HepG2 (cell line): ENCODE measurements around the gene GNMT. TPM values are rescaled to one million over a fixed set of nuclear protein-coding genes. Genes with fewer than 3 reads are reported as not detected.

Source experiments
- ATAC-seq: fragments of 200-7000 bp; cut with Tn5 transposase; 3 replicates; pipeline ENCODE4 v1.9.1; 2020; ENCODE audit warnings: mild to moderate bottlenecking, moderate library complexity
- BruUV-seq: library from RNA; stranded (reverse); fragments of 400-500 nt; replicated peaks from 2 replicates; lab custom pipeline; 2021; lab: Mats Ljungman, UMichigan
- CTCF ChIA-PET: fragments of 300-600 bp; formaldehyde crosslinking; extraction: SDS; loops from one replicate; lab custom pipeline; 2021; ENCODE audit warnings: low total read pairs, inconsistent platforms, low intra/inter-chr PET ratio; lab: Yijun Ruan, JAX
- POLR2A ChIA-PET: fragments of 350-600 bp; sonication (Branson Sonifier 250); formaldehyde crosslinking; loops from one replicate; lab custom pipeline; 2020; ENCODE audit warnings: antibody characterized with exemption, inconsistent platforms; lab: Yijun Ruan, JAX
- DNase-seq: peaks from one replicate; pipeline ENCODE4 v3.0.0-alpha.2; 2015; ENCODE audit warnings: low spot score
- FAIRE-seq: peaks from 3 replicates; lab custom pipeline; 2011; peaks lifted over from hg19 to GRCh38; lab: Jason Lieb, UNC
- H2AFZ ChIP-seq: one replicate; pipeline ENCODE4 v1.6.1; 2011; ENCODE audit warnings: low read length, inconsistent platforms
- H3K27ac ChIP-seq: fragments of 300-600 bp; 3 replicates; pipeline ENCODE4 v1.8.0; 2011; ENCODE audit warnings: mixed run types, mild to moderate bottlenecking, mixed read lengths, low read length, inconsistent platforms; ENCODE audit not compliant: insufficient read depth; ENCODE audit errors: extremely low read length
- H3K27me3 ChIP-seq, 2 experiments: fragments of 200-600 bp in 1 of 2; 2 replicates in 1 of 2; 3 replicates in 1 of 2; pipeline versions ENCODE4 v1.6.0 to v1.8.0; 2011; ENCODE audit warnings: low read length in 2 of 2, mild to moderate bottlenecking in 2 of 2, moderate library complexity in 2 of 2, inconsistent platforms in 1 of 2; ENCODE audit not compliant: insufficient read depth in 2 of 2, control insufficient read depth in 1 of 2
- H3K36me3 ChIP-seq, 2 experiments: fragments of 200-600 bp in 1 of 2; replicated peaks in 1 of 2; 2 replicates in 1 of 2; 3 replicates in 1 of 2; pipeline versions ENCODE4 v1.5.1 to v1.8.0; 2011; ENCODE audit warnings: low read length in 2 of 2, inconsistent platforms in 1 of 2; ENCODE audit not compliant: insufficient read depth in 2 of 2, control insufficient read depth in 1 of 2
- H3K4me1 ChIP-seq: 2 replicates; pipeline ENCODE4 v1.5.1; 2012; ENCODE audit warnings: low read length, inconsistent platforms; ENCODE audit not compliant: insufficient read depth
- H3K4me2 ChIP-seq: 2 replicates; pipeline ENCODE4 v1.6.0; 2011; ENCODE audit warnings: low read depth, low read length, inconsistent platforms
- H3K4me3 ChIP-seq, 3 experiments: fragments of 200-600 bp in 1 of 3; sonication (generic), shearing (Covaris generic) in 1 of 3; replicated peaks in 1 of 3; 2 replicates each; pipeline ENCODE4 v1.5.1; 2011 to 2016; ENCODE audit warnings: low read length in 3 of 3, inconsistent platforms in 2 of 3, low read depth in 2 of 3, mild to moderate bottlenecking in 2 of 3, control low read depth in 1 of 3, mixed read lengths in 1 of 3; ENCODE audit not compliant: insufficient read depth in 1 of 3
- H3K79me2 ChIP-seq: one replicate; pipeline ENCODE4 v1.6.1; 2011; ENCODE audit warnings: low read length, inconsistent platforms; ENCODE audit not compliant: insufficient read depth
- H3K9ac ChIP-seq: 2 replicates; pipeline ENCODE4 v1.6.0; 2011; ENCODE audit warnings: mild to moderate bottlenecking, low read depth, low read length, inconsistent platforms; ENCODE audit not compliant: insufficient read depth
- H3K9me3 ChIP-seq: 2 replicates; pipeline ENCODE4 v1.5.1; 2012; ENCODE audit warnings: mild to moderate bottlenecking, low read length
- H4K20me1 ChIP-seq: 2 replicates; pipeline ENCODE4 v1.6.0; 2011; ENCODE audit warnings: inconsistent platforms, mild to moderate bottlenecking, low read length, moderate library complexity; ENCODE audit not compliant: insufficient read depth
- ATM ChIP-seq: fragments of 450-650 bp; IDR thresholded peaks from 2 replicates; pipeline ENCODE4 v1.7.1; 2017; ENCODE audit warnings: mild to moderate bottlenecking, borderline replicate concordance
- FOXO4 ChIP-seq: sonication (generic); formaldehyde crosslinking; conservative IDR thresholded peaks from 2 replicates; pipeline ENCODE4 v1.8.1; 2023; ENCODE audit warnings: missing genetic modification reagents
- HCFC1 ChIP-seq: fragments of 150-350 bp; IDR thresholded peaks from 2 replicates; pipeline ENCODE4 v1.6.1; 2014; ENCODE audit warnings: low read depth, low read length
- HNRNPUL1 ChIP-seq: fragments of 200-400 bp; formaldehyde crosslinking; IDR thresholded peaks from 2 replicates; pipeline ENCODE4 v1.6.1; 2017; ENCODE audit warnings: low read depth, mild to moderate bottlenecking, low read length, moderate library complexity
- KAT2B ChIP-seq: fragments of 150-350 bp; IDR thresholded peaks from 2 replicates; pipeline ENCODE4 v1.6.1; 2014; ENCODE audit warnings: low read depth, low read length, borderline replicate concordance
- MTA1 ChIP-seq: sonication (generic); formaldehyde crosslinking; IDR thresholded peaks from 2 replicates; pipeline ENCODE4 v1.4.0; 2020; ENCODE audit warnings: missing genetic modification reagents, mild to moderate bottlenecking, borderline replicate concordance
- MTF2 ChIP-seq: sonication (generic); formaldehyde crosslinking; IDR thresholded peaks from 2 replicates; pipeline ENCODE4 v1.5.0; 2020; ENCODE audit warnings: missing genetic modification reagents, borderline replicate concordance
- RCOR2 ChIP-seq: IDR thresholded peaks from 2 replicates; pipeline ENCODE4 v1.6.1; 2016; ENCODE audit warnings: missing biosample characterization, missing genetic modification reagents
- TEF ChIP-seq: sonication (generic); formaldehyde crosslinking; IDR thresholded peaks from 2 replicates; pipeline ENCODE4 v1.5.0; 2020; ENCODE audit warnings: missing genetic modification reagents
- ZNF3 ChIP-seq: IDR thresholded peaks from 2 replicates; pipeline ENCODE4 v1.7.0; 2017; ENCODE audit warnings: inconsistent platforms
- ZNF615 ChIP-seq: sonication (generic); formaldehyde crosslinking; IDR thresholded peaks from 2 replicates; pipeline ENCODE4 v1.5.0; 2020; ENCODE audit warnings: mild to moderate bottlenecking, missing genetic modification reagents, borderline replicate concordance
- ZNF687 ChIP-seq: sonication (generic); formaldehyde crosslinking; IDR thresholded peaks from 2 replicates; pipeline ENCODE4 v1.5.1; 2020; ENCODE audit warnings: mild to moderate bottlenecking, missing genetic modification reagents, moderate library complexity
- ZNF747 ChIP-seq: sonication (generic); formaldehyde crosslinking; IDR thresholded peaks from 2 replicates; pipeline ENCODE4 v1.8.1; 2023; ENCODE audit warnings: missing genetic modification reagents, mild to moderate bottlenecking, borderline replicate concordance
- ZNF780A ChIP-seq: sonication (generic); formaldehyde crosslinking; IDR thresholded peaks from 2 replicates; pipeline ENCODE4 v1.8.0; 2022; ENCODE audit warnings: mild to moderate bottlenecking, missing genetic modification reagents, moderate library complexity
- WGBS: methylation state at CpG from one replicate; pipeline ENCODE4 v1.1.6; 2017; ENCODE audit warnings: low lambda C conversion rate; 5-methylcytosine and 5-hydroxymethylcytosine counted together
- in situ Hi-C: cut with HindIII; loops from 2 replicates; pipeline ENCODE4 v1.10.0; 2017; ENCODE audit warnings: low pct_unique_long_range_greater_than_20kb; ENCODE audit not compliant: extremely low pct_ligation_motif_present
- intact Hi-C: fragments of 100-400 bp; cut with micrococcal nuclease; formaldehyde crosslinking; loops from one replicate; pipeline ENCODE4 v1.10.0; 2022; ENCODE audit not compliant: unreplicated experiment
- polyA plus RNA-seq, 8 experiments: library from polyadenylated mRNA; depleted of rRNA in 3 of 8; stranded (reverse) in 7 of 8; unstranded in 1 of 8; fragments of >200 nt; fragmentation: Illumina TruSeq in 4 of 8; extraction: Trizol in 4 of 8; gene quantifications; 2 replicates each; pipeline versions ENCODE4 v1.2.1 to v1.2.3, GENCODE V29; 2011 to 2016; ENCODE audit warnings: low read depth in 4 of 8, missing spikeins in 1 of 8, mixed read lengths in 1 of 8; ENCODE audit not compliant: insufficient read depth in 1 of 8
- total RNA-seq, 5 experiments: library from RNA; depleted of rRNA; stranded (reverse); fragments of >200 nt; fragmentation: Illumina TruSeq; extraction: Trizol; gene quantifications; 2 replicates each; pipeline ENCODE4 v1.2.3, GENCODE V29; 2016; ENCODE audit warnings: low read depth in 1 of 5

GNMT gene
- total and polyA plus RNA-seq, 2 of the 13 experiments (the other 11 are each of a cell fraction or from before 2014, with no cell fraction given): 2.8 to 7.0 TPM

- TF ChIP-seq TEF (CRISPR knock-in tag) (no peak), ZNF615 (no peak), ZNF780A (CRISPR knock-in tag) (no peak), HCFC1 (no peak), RCOR2 (CRISPR knock-in tag) (0 out of 2 replicates have a peak, but pooled peaks have one; percentile 27), KAT2B (no peak), ZNF3 (no peak), MTA1 (CRISPR knock-in tag) (no peak)
Measured at GRCh38 chr6:42923666-42924065, 36.9 kb upstream of the GNMT start (continued).

- Histone ChIP-seq H3K4me3 (peak overlapping the region in 1 of 3 experiments; percentile 51; a peak in 1 of 6 replicates), H2AFZ (no peak overlapping the region), H3K9ac (peak overlapping the region; percentile 21; the same call in 1 of the 2 replicates), H3K79me2 (peaks cover 6% of the 10 kb centered on the region), H3K4me2 (peak overlapping the region; percentile 52), H4K20me1 (no peaks in the 10 kb centered on the region), H3K27me3 (no peaks in the 10 kb centered on the region; a peak in 1 of 5 replicates), H3K27ac (no peak overlapping the region), H3K36me3 (no peaks in the 10 kb centered on the region), H3K4me1 (peaks cover 67% of the 10 kb centered on the region), H3K9me3 (no peaks in the 10 kb centered on the region)
- CTCF ChIA-PET: no interaction called here
- FAIRE-seq (no peak), ATAC-seq (no peak), DNase-seq (no peak)
- in situ Hi-C loops: no loop called here
- 54% methylated on average over 19 of the region's 23 CpGs for WGBS
- POLR2A ChIA-PET: no interaction called here
- intact Hi-C loops: no loop called here
- BruUV-seq: no TSS peak
- TF ChIP-seq HNRNPUL1: no peak
- no peak for TF ChIP-seq ZNF747 (CRISPR knock-in tag)
- TF ChIP-seq ATM: no peak
- TF ChIP-seq MTF2 (CRISPR knock-in tag): no peak
- TF ChIP-seq FOXO4 (CRISPR knock-in tag): 0 out of 2 replicates have a peak, but pooled peaks have one; percentile 63
- peak; percentile 34; the same call in 1 of the 2 replicates for TF ChIP-seq ZNF687
Measured at GRCh38 chr6:42925248-42925857, 35.2 kb upstream of the GNMT start.
